ENCODE results near the gene NECTIN2. TPM values are rescaled to one million over a fixed set of nuclear protein-coding genes. Genes with fewer than 3 reads are reported as not detected.
A peak's percentile ranks its signal among the peaks of the same experiment; 100 is the strongest.

Gene NECTIN2
- polyA plus RNA-seq, 3 donors: 5.6 to 18.2 (median 9.3) TPM

DNA sequence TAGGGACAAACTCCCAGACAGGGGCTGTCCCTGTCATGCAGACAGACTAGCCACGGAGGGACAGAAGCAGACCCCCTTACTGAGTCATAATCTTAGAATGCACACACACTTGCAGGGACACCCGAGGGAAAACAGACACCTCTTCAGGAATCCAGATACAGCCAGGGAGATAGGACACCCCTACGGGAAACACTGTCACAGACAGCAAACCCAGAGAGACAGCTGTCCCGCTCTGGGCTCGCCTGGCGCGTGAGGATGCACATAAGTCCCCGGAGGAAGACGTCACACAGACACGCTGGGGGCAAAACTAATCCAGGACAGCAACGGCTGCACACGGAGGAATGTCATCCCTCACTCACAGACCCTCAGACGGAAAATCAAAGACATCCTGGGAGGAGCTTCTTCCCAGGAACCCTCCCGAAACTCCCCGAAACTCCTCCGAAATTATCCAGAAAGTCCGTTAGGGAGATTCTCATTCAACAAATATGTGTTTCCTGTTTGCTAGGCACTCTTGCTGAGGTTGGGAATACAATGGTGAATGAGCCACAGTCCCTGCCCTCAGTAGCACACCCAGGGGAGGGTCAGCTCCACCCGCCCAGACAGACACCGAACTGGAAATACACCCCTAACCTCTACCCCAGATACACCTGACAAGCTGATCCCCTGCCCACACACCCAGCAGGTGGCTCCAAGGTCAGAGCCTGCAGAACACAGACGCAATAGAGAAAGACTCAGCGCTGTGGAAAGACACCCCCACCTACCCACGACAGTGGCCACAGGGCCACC is 29.8 kb downstream of the NECTIN2 start:
- Mint-ChIP-seq H3K9me3 (peaks cover 0 to 2% (median 0%) of the 10 kb centered on the region in 7 donors), H3K4me1 (peaks cover 7% of the 10 kb centered on the region), H3K27me3 (ENCODE audit: low read depth in 3 of 3) (peaks cover 1 to 2% (median 1%) of the 10 kb centered on the region in 3 donors), H3K27ac (no peak overlapping the region), H3K4me3 (no peak overlapping the region), H3K36me3 (peaks cover 30 to 72% of the 10 kb centered on the region in 2 donors)
- no peak overlapping the region for H3K9ac ChIP-seq (ENCODE audit: insufficient read depth, low read length, poor library complexity, severe bottlenecking)
- WGBS (ENCODE audit: insufficient coverage): 86% methylated on average over 15 of the region's 22 CpGs
- no peaks in the 10 kb centered on the region for H3K79me2 ChIP-seq (ENCODE audit: insufficient read depth, low read length)
- no peak overlapping the region for H3K27ac ChIP-seq (ENCODE audit: low read depth in 1 of 2, low read length in 2 of 2)
- no peaks in the 10 kb centered on the region for H3K27me3 ChIP-seq (ENCODE audit: control insufficient read depth in 2 of 2, insufficient read depth in 2 of 2, low read length in 2 of 2)
- no peak for DNase-seq
- H3K4me1 ChIP-seq (ENCODE audit: control insufficient read depth in 1 of 2, insufficient read depth in 2 of 2, low read length in 2 of 2): peaks cover 2 to 3% of the 10 kb centered on the region in 2 donors
- H3K4me3 ChIP-seq (replicated peaks in 1 of 3; ENCODE audit: low read depth in 2 of 3, low read length in 3 of 3): no peak overlapping the region
- peaks cover 12 to 36% of the 10 kb centered on the region in 2 donors for H3K36me3 ChIP-seq (replicated peaks in 1 of 2; ENCODE audit: control insufficient read depth in 1 of 2, insufficient read depth in 2 of 2, low read length in 2 of 2)
- no peaks in the 10 kb centered on the region for H4K20me1 ChIP-seq (ENCODE audit: insufficient read depth, low read length)
- intact Hi-C loops (cut with micrococcal nuclease): no loop called here
- no peaks in the 10 kb centered on the region for H3K9me3 ChIP-seq (replicated peaks in 1 of 2; ENCODE audit: control insufficient read depth in 1 of 2, insufficient read depth in 1 of 2, low read length in 2 of 2)
- H2AFZ ChIP-seq (ENCODE audit: insufficient read depth, low read depth, low read length, poor library complexity, severe bottlenecking): no peak overlapping the region
- no peak overlapping the region for H3K4me2 ChIP-seq (replicated peaks; ENCODE audit: extremely low read depth, low read length, poor library complexity, severe bottlenecking)
- TF ChIP-seq, protein P1, sequence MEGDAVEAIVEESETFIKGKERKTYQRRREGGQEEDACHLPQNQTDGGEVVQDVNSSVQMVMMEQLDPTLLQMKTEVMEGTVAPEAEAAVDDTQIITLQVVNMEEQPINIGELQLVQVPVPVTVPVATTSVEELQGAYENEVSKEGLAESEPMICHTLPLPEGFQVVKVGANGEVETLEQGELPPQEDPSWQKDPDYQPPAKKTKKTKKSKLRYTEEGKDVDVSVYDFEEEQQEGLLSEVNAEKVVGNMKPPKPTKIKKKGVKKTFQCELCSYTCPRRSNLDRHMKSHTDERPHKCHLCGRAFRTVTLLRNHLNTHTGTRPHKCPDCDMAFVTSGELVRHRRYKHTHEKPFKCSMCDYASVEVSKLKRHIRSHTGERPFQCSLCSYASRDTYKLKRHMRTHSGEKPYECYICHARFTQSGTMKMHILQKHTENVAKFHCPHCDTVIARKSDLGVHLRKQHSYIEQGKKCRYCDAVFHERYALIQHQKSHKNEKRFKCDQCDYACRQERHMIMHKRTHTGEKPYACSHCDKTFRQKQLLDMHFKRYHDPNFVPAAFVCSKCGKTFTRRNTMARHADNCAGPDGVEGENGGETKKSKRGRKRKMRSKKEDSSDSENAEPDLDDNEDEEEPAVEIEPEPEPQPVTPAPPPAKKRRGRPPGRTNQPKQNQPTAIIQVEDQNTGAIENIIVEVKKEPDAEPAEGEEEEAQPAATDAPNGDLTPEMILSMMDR (IDR thresholded peaks at IDR 0.05): no peak

DNA sequence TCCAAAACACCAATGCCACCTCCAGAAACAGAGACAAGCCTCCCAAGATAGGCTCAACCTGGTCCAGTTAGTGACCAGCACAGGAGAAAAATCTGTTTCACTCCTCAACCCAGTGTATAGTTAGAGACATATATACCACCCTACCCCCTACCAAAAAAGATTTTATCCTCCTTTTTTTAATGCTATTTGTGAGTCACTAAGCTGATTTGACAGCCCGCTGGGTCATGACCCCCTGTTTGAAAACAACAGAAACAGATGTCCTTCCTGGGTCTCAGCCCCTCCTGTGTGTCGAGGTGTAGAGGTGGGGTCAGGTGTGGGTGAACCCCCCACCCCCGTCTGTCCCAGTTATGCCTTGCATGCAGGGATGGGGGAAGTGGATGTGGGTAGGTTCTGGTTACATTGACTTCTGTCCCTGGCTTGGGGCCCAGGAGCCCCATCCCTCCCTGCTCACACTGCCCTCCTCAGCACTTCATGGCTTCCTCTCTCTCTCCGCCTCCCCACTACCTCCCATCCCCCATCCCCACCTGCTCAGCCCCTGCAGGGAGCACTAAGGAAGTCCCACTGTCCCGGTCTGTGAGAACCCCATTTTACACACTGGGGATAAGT is 30.9 kb downstream of the NECTIN2 start:
- H3K79me2 ChIP-seq (ENCODE audit: insufficient read depth, low read length): no peaks in the 10 kb centered on the region
- TF ChIP-seq, protein P1 (IDR thresholded peaks at IDR 0.05): no peak
- H3K9ac ChIP-seq (ENCODE audit: insufficient read depth, low read length, poor library complexity, severe bottlenecking): no peak overlapping the region
- H3K27me3 ChIP-seq (ENCODE audit: control insufficient read depth in 2 of 2, insufficient read depth in 2 of 2, low read length in 2 of 2): no peaks in the 10 kb centered on the region
- intact Hi-C loops (cut with micrococcal nuclease): no loop called here
- no peak overlapping the region for H3K4me3 ChIP-seq (replicated peaks in 1 of 3; ENCODE audit: low read depth in 2 of 3, low read length in 3 of 3)
- H4K20me1 ChIP-seq (ENCODE audit: insufficient read depth, low read length): no peaks in the 10 kb centered on the region
- H3K4me1 ChIP-seq (ENCODE audit: control insufficient read depth in 1 of 2, insufficient read depth in 2 of 2, low read length in 2 of 2): no peaks in the 10 kb centered on the region
- DNase-seq: no peak
- H3K27ac ChIP-seq (ENCODE audit: low read depth in 1 of 2, low read length in 2 of 2): no peak overlapping the region
- peaks cover 0 to 2% (median 0%) of the 10 kb centered on the region in 7 donors for H3K9me3 Mint-ChIP-seq
- H3K36me3 Mint-ChIP-seq: peaks cover 29 to 66% of the 10 kb centered on the region in 2 donors
- WGBS (ENCODE audit: insufficient coverage): no CpG with 5 or more reads among the region's 5 CpGs
- H3K4me1 Mint-ChIP-seq: peaks cover 7% of the 10 kb centered on the region
- H3K36me3 ChIP-seq (replicated peaks in 1 of 2; ENCODE audit: control insufficient read depth in 1 of 2, insufficient read depth in 2 of 2, low read length in 2 of 2): peaks cover 12 to 35% of the 10 kb centered on the region in 2 donors
- H3K4me2 ChIP-seq (replicated peaks; ENCODE audit: extremely low read depth, low read length, poor library complexity, severe bottlenecking): no peak overlapping the region
- H3K27me3 Mint-ChIP-seq (ENCODE audit: low read depth in 3 of 3): peaks cover 1 to 2% (median 1%) of the 10 kb centered on the region in 3 donors
- no peaks in the 10 kb centered on the region for H3K9me3 ChIP-seq (replicated peaks in 1 of 2; ENCODE audit: control insufficient read depth in 1 of 2, insufficient read depth in 1 of 2, low read length in 2 of 2)
- no peak overlapping the region for H2AFZ ChIP-seq (ENCODE audit: insufficient read depth, low read depth, low read length, poor library complexity, severe bottlenecking)
- no peak overlapping the region for H3K4me3 Mint-ChIP-seq
- H3K27ac Mint-ChIP-seq: peak overlapping the region in 3 of 7 donors; percentile 3 to 66 (median 26)

All from CD14-positive monocyte (primary cell).